Rectal smooth muscle tissue (tissue), 1 donor: ENCODE data around the gene PSMC3.

Experiments
- H3K27ac ChIP-seq: one replicate; pipeline ENCODE4 v1.7.0; 2013; ENCODE audit warnings: low read depth, low read length, inconsistent platforms
- H3K27me3 ChIP-seq: one replicate; pipeline ENCODE4 v1.7.0; 2013; ENCODE audit warnings: low read length; ENCODE audit not compliant: control insufficient read depth, insufficient read depth
- H3K36me3 ChIP-seq: one replicate; pipeline ENCODE4 v1.7.0; 2013; ENCODE audit warnings: low read length; ENCODE audit not compliant: control insufficient read depth, insufficient read depth
- H3K4me1 ChIP-seq: one replicate; pipeline ENCODE4 v1.7.0; 2013; ENCODE audit warnings: low read length; ENCODE audit not compliant: control insufficient read depth, insufficient read depth
- H3K4me3 ChIP-seq: one replicate; pipeline ENCODE4 v1.7.0; 2013; ENCODE audit warnings: low read length
- H3K9ac ChIP-seq: one replicate; pipeline ENCODE4 v1.7.0; 2013; ENCODE audit warnings: low read length

Gene PSMC3

DNA sequence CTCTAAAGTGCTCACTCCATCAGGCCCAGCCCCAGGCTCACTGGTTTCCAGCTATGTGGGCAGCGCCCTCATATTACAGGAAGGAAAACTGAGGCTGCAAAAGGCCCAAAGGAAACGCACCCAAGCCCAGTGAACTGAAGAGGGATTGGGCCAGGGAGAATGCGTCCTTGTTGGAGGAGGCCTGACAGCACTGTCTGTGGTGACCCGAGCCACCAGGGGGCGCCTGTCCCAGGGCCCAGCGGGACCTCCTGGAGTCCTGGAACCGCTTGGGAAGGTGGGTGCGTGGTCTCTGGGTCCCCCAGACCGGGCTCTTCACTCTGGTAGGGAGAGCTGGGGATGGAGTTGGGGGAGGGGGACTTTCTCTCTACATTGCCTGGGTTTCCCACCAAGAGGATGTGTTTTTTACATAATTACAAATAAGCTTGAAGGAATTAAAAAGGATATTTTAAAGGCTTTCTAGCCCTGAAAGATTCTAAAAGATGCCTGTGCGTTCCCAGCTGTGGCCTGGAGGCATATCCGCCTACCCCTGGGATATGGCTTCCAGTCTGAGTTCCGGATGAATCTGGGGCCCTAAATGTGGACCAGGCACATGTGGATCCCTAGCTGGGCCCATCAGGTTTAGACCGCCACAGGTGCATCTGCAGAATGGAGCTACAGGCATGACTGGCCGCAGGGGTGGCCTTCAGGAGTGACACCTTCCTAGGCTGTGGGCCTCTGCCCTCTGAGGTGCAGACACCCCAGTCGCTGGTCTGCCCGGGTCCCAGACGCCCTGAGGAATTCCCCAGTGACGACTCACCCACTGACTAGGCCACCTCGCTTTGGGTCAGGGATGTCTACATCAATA, 52.1 kb downstream of the PSMC3 start:
- Histone ChIP-seq H3K27me3 (no peaks in the 10 kb centered on the region), H3K27ac (no peak overlapping the region), H3K4me1 (no peaks in the 10 kb centered on the region), H3K9ac (no peak overlapping the region), H3K4me3 (no peak overlapping the region), H3K36me3 (no peaks in the 10 kb centered on the region)

DNA sequence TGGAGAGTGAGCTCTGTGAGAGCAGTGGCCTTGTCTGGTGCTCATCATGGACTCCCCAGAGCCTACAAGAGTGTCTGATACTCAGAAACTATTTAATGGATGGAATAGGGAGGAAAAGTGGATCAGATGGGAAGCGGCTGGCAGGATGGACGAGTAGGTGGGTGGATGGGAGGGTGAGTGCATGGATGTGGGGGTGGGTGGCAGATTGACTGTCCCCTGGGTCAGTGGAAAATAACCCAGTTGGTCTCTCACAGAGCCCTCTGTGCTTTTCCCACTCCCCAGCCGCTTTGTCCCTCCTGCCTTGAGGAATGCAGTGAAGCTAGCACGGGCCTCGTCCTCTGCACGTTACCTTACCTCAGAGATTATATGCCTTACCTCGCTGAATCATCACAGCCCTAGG, 53.8 kb downstream of the PSMC3 start:
- no peak overlapping the region for H3K27ac ChIP-seq
- no peak overlapping the region for H3K9ac ChIP-seq
- H3K4me1 ChIP-seq: no peaks in the 10 kb centered on the region
- no peak overlapping the region for H3K4me3 ChIP-seq
- no peaks in the 10 kb centered on the region for H3K27me3 ChIP-seq
- H3K36me3 ChIP-seq: no peaks in the 10 kb centered on the region

DNA sequence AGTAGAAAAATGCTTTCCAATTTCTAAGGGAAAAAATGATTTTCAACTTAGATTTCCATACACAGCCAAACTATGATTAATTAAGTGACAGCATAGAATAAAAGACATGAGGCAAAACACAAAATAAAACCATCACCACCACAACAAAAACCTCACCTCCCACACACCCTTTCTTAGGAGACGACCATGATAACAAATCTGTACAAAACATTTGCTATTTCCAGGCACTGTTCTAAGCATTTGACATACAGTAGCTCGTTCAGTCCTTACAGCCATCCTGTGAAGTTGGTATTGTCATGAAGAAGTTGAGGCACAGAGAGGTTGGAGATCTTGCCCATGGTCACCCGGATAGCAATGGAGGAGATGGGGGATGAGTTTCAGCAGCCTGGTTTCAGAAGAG, 56.6 kb downstream of the PSMC3 start:
- Histone ChIP-seq H3K4me1 (no peaks in the 10 kb centered on the region), H3K9ac (no peak overlapping the region), H3K4me3 (no peak overlapping the region), H3K27ac (no peak overlapping the region), H3K27me3 (no peaks in the 10 kb centered on the region), H3K36me3 (no peaks in the 10 kb centered on the region)
